Activated T-cell treated with anti-CD3 and anti-CD28 coated beads, Interleukin-2, amount 50 U/mL, for 4 hours (primary cell): Measurements from ENCODE around the gene KEL. TPM values are rescaled to one million over a fixed set of nuclear protein-coding genes. Genes with fewer than 3 reads are reported as not detected.
"Not testable (repeated sequence)": the region's sequence is repeated elsewhere in the genome, so short reads cannot be mapped to it uniquely, and the experiment has no call there.

Experiments used
- ATAC-seq, 2 donors: fragments of 200-7000 bp; cut with Tn5 transposase; one replicate each; pipeline ENCODE4 v1.10.0; 2021
- DNase-seq: peaks from one replicate; pipeline ENCODE4 v3.0.0-alpha.2; 2020
- H3K27me3 Mint-ChIP-seq: one replicate; pipeline ENCODE4 v1.8.0; 2021; ENCODE audit warnings: low read depth, mixed read lengths
- H3K36me3 Mint-ChIP-seq: one replicate; pipeline ENCODE4 v1.8.0; 2022; ENCODE audit warnings: mixed read lengths; ENCODE audit not compliant: insufficient read depth
- H3K4me1 Mint-ChIP-seq: one replicate; pipeline ENCODE4 v1.8.0; 2021; ENCODE audit warnings: low read depth, mixed read lengths
- H3K4me3 Mint-ChIP-seq: one replicate; pipeline ENCODE4 v1.8.0; 2021; ENCODE audit warnings: mild to moderate bottlenecking, moderate library complexity, mixed read lengths
- H3K9me3 Mint-ChIP-seq: one replicate; pipeline ENCODE4 v1.8.0; 2021; ENCODE audit warnings: mixed read lengths
- total RNA-seq, 3 donors: library from RNA; stranded (reverse); gene quantifications; one replicate each; pipeline ENCODE4 v1.2.1, GENCODE V29; 2021

Gene KEL
- total RNA-seq, 3 donors from 2014 or later = 0.33 TPM; not detected in 2

- not testable (repeated sequence) for H3K4me3 Mint-ChIP-seq, H3K4me1 Mint-ChIP-seq, H3K36me3 Mint-ChIP-seq, DNase-seq, H3K9me3 Mint-ChIP-seq, ATAC-seq
- H3K27me3 Mint-ChIP-seq = peaks cover 15% of the 10 kb centered on the region
Measured at GRCh38 chr7:142978402-142978801, 16.2 kb upstream of the KEL start.

DNA sequence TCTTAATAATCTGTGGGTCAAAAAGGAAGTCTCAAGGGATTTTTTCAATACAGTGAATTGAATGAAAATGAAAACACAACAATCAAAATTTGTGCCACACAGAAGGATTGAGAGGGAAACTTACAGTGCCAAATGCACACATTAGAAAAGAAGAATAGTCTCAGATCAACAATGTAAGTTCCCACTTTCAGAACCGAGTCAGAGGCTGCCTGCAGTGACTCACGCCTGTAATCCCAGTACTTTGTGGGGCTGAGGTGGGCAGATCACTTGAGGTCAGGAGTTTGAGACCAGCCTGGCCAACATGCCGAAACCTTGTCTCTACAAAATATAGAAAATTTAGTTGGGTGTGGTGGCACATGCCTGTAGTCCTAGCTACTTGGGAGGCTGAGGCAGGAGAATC is 12.5 kb upstream of the KEL start:
- DNase-seq = no peak
- H3K4me3 Mint-ChIP-seq = no peak overlapping the region
- H3K36me3 Mint-ChIP-seq = no peaks in the 10 kb centered on the region
- no peak for ATAC-seq
- H3K4me1 Mint-ChIP-seq = no peaks in the 10 kb centered on the region
- H3K27me3 Mint-ChIP-seq = peaks cover 19% of the 10 kb centered on the region
- peaks cover 5% of the 10 kb centered on the region for H3K9me3 Mint-ChIP-seq

DNA sequence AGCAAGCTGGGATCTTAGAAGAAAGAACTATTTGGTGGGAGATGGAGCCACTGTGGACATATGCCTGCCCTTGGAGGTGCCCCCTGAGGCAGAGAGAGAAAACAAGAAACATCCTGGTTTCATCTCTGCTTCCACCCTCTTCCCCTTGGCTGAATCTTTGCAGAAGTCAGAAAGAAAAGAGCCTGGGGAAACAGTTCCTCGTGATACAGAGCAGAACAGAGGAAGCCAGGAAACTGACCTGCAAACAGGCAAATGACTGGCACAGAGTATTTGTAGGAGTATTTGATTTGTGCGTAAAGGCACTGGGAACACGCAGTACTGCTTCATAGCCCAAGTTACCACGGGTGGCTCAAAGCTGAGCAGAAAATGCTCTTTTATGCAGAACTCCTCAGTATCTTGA is 7.0 kb upstream of the KEL start:
- no peak overlapping the region for H3K4me3 Mint-ChIP-seq
- H3K4me1 Mint-ChIP-seq = no peaks in the 10 kb centered on the region
- no peaks in the 10 kb centered on the region for H3K9me3 Mint-ChIP-seq
- DNase-seq (no peak), ATAC-seq (no peak)
- H3K27me3 Mint-ChIP-seq = peaks cover 51% of the 10 kb centered on the region
- no peaks in the 10 kb centered on the region for H3K36me3 Mint-ChIP-seq

GRCh38 chr7:142968229-142968628 is 6.1 kb upstream of the KEL start:
- Mint-ChIP-seq H3K9me3 (no peaks in the 10 kb centered on the region), H3K36me3 (no peaks in the 10 kb centered on the region), H3K4me3 (no peak overlapping the region), H3K27me3 (peaks cover 58% of the 10 kb centered on the region), H3K4me1 (no peaks in the 10 kb centered on the region)
- no peak for DNase-seq
- ATAC-seq = no peak

DNA sequence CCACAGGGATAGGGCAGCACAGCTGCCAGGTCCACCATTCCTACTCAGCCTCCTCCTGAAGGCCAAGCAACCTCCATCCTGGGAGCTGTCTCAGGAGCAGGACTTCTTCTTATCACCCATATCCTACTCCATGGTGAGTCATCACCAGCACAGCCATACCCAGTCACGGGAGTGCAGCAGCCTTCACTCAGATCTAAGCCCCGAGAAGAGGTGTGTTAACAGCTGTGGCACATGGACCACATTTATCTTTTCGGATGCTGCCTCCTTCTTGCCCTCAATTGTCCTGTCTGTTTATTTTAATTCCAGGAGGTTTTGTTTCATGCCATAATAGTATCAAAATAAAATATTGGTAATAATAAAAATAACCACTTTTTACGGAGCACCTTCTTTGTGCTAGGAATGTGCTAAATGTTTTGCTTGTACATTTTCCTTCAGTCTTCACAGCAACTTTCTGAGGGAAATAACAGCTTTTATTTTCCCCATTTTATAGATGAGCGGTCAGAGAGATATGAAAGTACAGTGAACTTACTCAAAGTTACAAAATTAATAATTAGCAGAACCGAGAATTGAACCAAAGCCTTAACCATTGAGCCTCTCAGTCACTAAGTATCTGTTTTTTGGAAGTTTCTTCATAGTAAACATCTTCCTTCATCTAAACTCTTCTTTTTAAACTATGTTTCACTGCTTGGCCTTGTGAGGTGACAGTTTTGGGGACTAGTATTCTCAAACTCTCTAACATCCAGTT is 2.5 kb upstream of the KEL start:
- ATAC-seq (no peak), DNase-seq (no peak)
- Mint-ChIP-seq H3K4me1 (no peaks in the 10 kb centered on the region), H3K9me3 (no peaks in the 10 kb centered on the region), H3K4me3 (no peak overlapping the region), H3K36me3 (no peaks in the 10 kb centered on the region), H3K27me3 (peaks cover 59% of the 10 kb centered on the region)

DNA sequence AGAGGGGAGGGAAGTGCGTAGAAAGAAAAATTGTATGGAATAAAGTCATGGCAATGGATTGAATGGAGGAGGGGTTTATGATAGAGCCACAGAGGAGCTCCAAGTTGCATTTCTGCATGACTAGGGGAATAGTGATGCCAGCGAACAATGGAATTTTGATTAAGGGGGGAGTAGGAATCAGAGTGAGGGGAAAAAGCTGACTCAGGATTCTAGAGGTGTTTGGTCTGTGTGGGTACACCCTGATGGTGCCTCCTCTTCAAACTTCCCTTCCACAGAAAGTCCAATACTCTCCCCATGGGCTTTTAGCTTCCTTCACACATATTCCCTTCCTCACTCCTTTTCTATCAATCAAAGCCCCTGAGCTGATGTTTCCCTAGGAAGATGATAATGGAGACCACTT is 1.8 kb upstream of the KEL start:
- Mint-ChIP-seq H3K36me3 (no peaks in the 10 kb centered on the region), H3K27me3 (peaks cover 59% of the 10 kb centered on the region), H3K9me3 (no peaks in the 10 kb centered on the region), H3K4me3 (no peak overlapping the region), H3K4me1 (no peaks in the 10 kb centered on the region)
- ATAC-seq (no peak), DNase-seq (no peak)

DNA sequence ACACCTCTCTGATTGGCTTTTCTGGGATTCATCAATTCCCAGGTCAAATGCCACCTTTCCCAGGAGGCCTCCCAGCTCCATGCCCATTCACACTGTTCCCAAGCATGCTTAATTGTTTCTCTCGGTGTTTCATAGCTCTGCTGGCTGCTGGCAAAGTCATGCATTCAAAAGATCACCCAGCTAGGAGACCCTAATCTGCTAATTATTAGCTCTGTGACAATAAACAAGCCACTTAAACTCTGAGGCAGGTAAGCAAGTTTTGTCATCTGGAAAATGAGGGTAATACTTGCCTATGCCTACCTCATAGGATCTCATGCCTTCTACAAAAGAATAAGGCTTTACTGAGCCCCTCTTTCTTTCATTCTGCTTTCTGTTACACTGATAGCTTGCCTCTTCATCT is 828 bp upstream of the KEL start:
- H3K27me3 Mint-ChIP-seq = peaks cover 56% of the 10 kb centered on the region
- H3K9me3 Mint-ChIP-seq = no peaks in the 10 kb centered on the region
- H3K4me1 Mint-ChIP-seq = no peaks in the 10 kb centered on the region
- no peaks in the 10 kb centered on the region for H3K36me3 Mint-ChIP-seq
- ATAC-seq (no peak), DNase-seq (no peak)
- H3K4me3 Mint-ChIP-seq = no peak overlapping the region

- DNase-seq (no peak), ATAC-seq (no peak)
- H3K27me3 Mint-ChIP-seq = peaks cover 47% of the 10 kb centered on the region
- no peaks in the 10 kb centered on the region for H3K36me3 Mint-ChIP-seq
- H3K4me3 Mint-ChIP-seq = no peak overlapping the region
- no peaks in the 10 kb centered on the region for H3K4me1 Mint-ChIP-seq
- H3K9me3 Mint-ChIP-seq = peaks cover 2% of the 10 kb centered on the region
Measured at GRCh38 chr7:142961595-142961972, 579 bp downstream of the KEL start.

- no peaks in the 10 kb centered on the region for H3K4me1 Mint-ChIP-seq
- ATAC-seq = no peak
- peaks cover 7% of the 10 kb centered on the region for H3K9me3 Mint-ChIP-seq
- DNase-seq = no peak
- no peaks in the 10 kb centered on the region for H3K36me3 Mint-ChIP-seq
- H3K27me3 Mint-ChIP-seq = peaks cover 47% of the 10 kb centered on the region
- no peak overlapping the region for H3K4me3 Mint-ChIP-seq
Measured at GRCh38 chr7:142960955-142961512, 1.1 kb downstream of the KEL start.

GRCh38 chr7:142959202-142959601 is 3.0 kb downstream of the KEL start:
- H3K27me3 Mint-ChIP-seq = peaks cover 38% of the 10 kb centered on the region
- ATAC-seq (no peak), DNase-seq (no peak)
- no peak overlapping the region for H3K4me3 Mint-ChIP-seq
- H3K4me1 Mint-ChIP-seq = no peaks in the 10 kb centered on the region
- H3K36me3 Mint-ChIP-seq = no peaks in the 10 kb centered on the region
- peaks cover 19% of the 10 kb centered on the region for H3K9me3 Mint-ChIP-seq

DNA sequence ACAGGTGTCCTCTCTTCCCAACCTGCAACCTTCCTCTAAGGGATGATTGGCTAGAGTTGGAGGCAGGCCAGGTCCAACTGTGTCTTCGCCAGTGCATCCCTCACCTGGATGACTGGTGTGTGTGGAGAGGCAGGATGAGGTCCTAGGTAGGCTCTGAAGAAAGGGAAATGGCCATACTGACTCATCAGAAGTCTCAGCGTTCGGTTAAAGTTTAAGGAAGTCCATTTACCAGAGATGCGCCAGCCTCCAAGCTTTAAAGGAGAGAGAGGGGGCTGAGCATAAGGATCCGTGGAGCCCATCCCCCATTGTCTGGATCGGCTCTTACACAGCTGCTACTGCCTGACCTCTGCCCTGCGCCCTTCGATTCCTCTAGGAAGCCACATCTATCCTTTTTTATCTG is 4.4 kb downstream of the KEL start:
- ATAC-seq = no peak
- Mint-ChIP-seq H3K9me3 (peaks cover 29% of the 10 kb centered on the region), H3K4me3 (no peak overlapping the region), H3K36me3 (no peaks in the 10 kb centered on the region), H3K4me1 (no peaks in the 10 kb centered on the region), H3K27me3 (peaks cover 36% of the 10 kb centered on the region)
- DNase-seq = no peak

- Mint-ChIP-seq H3K4me1 (no peaks in the 10 kb centered on the region), H3K27me3 (peaks cover 36% of the 10 kb centered on the region), H3K9me3 (peaks cover 29% of the 10 kb centered on the region), H3K36me3 (no peaks in the 10 kb centered on the region), H3K4me3 (no peak overlapping the region)
- ATAC-seq = no peak
- DNase-seq = no peak
Measured at GRCh38 chr7:142956951-142957623, 5.1 kb downstream of the KEL start.

DNA sequence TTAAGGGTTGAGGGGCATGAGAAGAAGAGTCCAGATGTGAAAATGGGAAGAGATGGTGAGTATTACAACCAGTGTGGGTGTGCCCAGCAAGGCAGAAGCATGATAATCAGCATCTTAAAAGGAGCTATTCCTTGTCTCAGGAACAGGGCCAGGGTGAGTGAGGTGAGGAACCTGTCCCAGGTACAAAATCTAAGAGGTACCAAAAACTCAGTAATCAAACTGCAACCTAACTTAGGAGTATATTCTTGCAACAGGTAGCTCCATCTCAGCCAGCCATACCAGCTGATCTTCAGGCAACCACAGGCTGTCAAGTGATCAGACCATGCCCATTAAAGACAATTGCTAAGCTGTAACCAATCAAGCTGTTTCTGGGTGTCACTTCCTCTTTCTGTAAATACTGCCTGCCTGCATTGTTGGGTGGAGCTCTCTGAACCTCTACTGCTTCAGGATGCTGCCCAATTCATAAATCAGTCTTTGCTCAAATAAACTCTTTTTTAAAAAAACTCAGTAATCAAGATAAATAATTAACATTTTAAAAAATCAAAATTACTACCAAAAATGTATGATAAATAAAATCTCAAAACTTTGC is 7.4 kb downstream of the KEL start:
- no peak for DNase-seq
- H3K4me3 Mint-ChIP-seq = no peak overlapping the region
- no peaks in the 10 kb centered on the region for H3K36me3 Mint-ChIP-seq
- H3K27me3 Mint-ChIP-seq = peaks cover 30% of the 10 kb centered on the region
- ATAC-seq = no peak
- H3K4me1 Mint-ChIP-seq = no peaks in the 10 kb centered on the region
- H3K9me3 Mint-ChIP-seq = peaks cover 29% of the 10 kb centered on the region

DNA sequence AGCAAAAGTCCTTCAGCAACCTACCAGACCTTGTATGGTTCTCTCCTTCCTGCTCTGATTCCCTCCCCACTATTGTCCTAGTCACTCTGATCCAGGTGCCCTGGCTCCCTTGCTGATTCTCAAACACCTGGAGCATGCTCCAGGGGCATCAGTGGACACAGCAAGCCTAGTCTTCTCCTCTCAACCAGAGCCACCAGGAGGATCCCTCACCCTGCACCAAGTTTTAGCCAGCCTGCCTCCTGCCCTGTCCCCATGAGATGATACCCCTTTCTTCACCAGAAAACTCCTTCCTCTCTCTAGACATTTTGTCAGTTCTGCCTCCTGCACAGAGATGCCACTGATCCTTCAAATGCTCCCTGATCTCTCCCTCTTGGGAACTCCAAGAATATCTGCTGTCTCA is 11.9 kb downstream of the KEL start:
- DNase-seq (no peak), ATAC-seq (no peak)
- H3K9me3 Mint-ChIP-seq = peaks cover 15% of the 10 kb centered on the region
- no peaks in the 10 kb centered on the region for H3K36me3 Mint-ChIP-seq
- peaks cover 27% of the 10 kb centered on the region for H3K27me3 Mint-ChIP-seq
- H3K4me1 Mint-ChIP-seq = no peaks in the 10 kb centered on the region
- no peak overlapping the region for H3K4me3 Mint-ChIP-seq

GRCh38 chr7:142948603-142949002 is 13.6 kb downstream of the KEL start:
- DNase-seq = no peak
- Mint-ChIP-seq H3K4me3 (no peak overlapping the region), H3K36me3 (no peaks in the 10 kb centered on the region), H3K27me3 (peaks cover 26% of the 10 kb centered on the region), H3K4me1 (no peaks in the 10 kb centered on the region), H3K9me3 (peaks cover 4% of the 10 kb centered on the region)
- no peak for ATAC-seq
